ENCODE data around the gene MBD4.

DNA sequence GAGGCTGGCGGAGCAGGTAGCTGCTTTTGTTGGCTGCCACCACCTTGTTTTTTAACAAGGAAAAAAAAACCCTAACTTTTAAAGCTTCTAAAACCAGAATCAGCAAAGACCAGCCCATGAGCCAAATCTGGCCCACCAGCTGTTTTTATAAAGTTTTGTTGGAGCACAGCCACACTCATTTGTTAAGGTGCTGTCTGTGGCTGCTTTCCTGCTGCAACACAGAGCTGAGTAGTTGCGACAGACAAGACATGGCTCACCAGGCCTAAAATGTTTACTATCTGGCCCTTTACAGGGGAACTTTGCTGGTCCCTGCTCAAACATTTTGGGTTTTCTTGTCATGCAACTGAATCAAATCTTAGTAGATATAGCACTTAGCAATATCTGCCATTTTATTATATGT, 30.2 kb downstream of the MBD4 start:
- TF ChIP-seq POLR2AphosphoS5 (IDR thresholded peaks at IDR 0.05; ENCODE audit: borderline replicate concordance, low read depth, low read length) (no peak), EZH2 (IDR thresholded peaks at IDR 0.05) (no peak), FOXP2 (optimal IDR thresholded peaks at IDR 0.05; ENCODE audit: control extremely low read depth, extremely low read length, insufficient read depth) (no peak)

All from SK-N-MC (cell line).